K562 (cell line): ENCODE measurements around the gene IL2RG. TPM values are rescaled to one million over a fixed set of nuclear protein-coding genes. Genes with fewer than 3 reads are reported as not detected.
A peak's percentile ranks its signal among the peaks of the same experiment; 100 is the strongest.

Experiments
- BHLHE40 ChIP-seq: IDR thresholded peaks from 2 replicates; pipeline ENCODE4 v1.6.1; 2011; ENCODE audit warnings: low read length, improper control_type of control experiment
- CREB1 ChIP-seq, 2 experiments: sonication (generic) in 1 of 2; formaldehyde crosslinking in 1 of 2; IDR thresholded peaks; 2 replicates each; pipeline versions ENCODE4 v1.6.1 to v1.8.0; 2012 to 2022; ENCODE audit warnings: inconsistent platforms in 1 of 2, mild to moderate bottlenecking in 1 of 2, missing genetic modification reagents in 1 of 2, moderate library complexity in 1 of 2
- ETV6 ChIP-seq, 3 experiments: fragments of 150-350 bp in 1 of 3; sonication (generic) in 1 of 3; formaldehyde crosslinking in 1 of 3; IDR thresholded peaks; 2 replicates each; pipeline versions ENCODE4 v1.6.1 to v1.8.0; 2014 to 2022; ENCODE audit warnings: borderline replicate concordance in 2 of 3, low read depth in 2 of 3, antibody characterized with exemption in 1 of 3, low read length in 1 of 3, mild to moderate bottlenecking in 1 of 3, missing genetic modification reagents in 1 of 3
- EZH2 ChIP-seq: IDR thresholded peaks from 2 replicates; pipeline ENCODE4 v1.6.1; 2012; ENCODE audit warnings: low read depth, mild to moderate bottlenecking, inconsistent platforms, low read length, borderline replicate concordance
- MXD1 ChIP-seq: fragments of 250-450 bp; sonication (Bioruptor Pico); IDR thresholded peaks from 2 replicates; pipeline ENCODE4 v1.8.0; 2021; ENCODE audit warnings: borderline replicate concordance, mild to moderate bottlenecking, moderate library complexity; ENCODE audit not compliant: poor library complexity, severe bottlenecking
- RCOR1 ChIP-seq, 2 experiments: IDR thresholded peaks; 2 replicates each; pipeline ENCODE4 v1.6.1; 2012; ENCODE audit warnings: low read depth in 2 of 2, low read length in 2 of 2, borderline replicate concordance in 1 of 2, improper control_type of control experiment in 1 of 2
- SMAD4 ChIP-seq: fragments of 250-450 bp; sonication (Bioruptor Pico); conservative IDR thresholded peaks from 2 replicates; pipeline ENCODE4 v1.8.0; 2021; ENCODE audit warnings: inconsistent platforms, mild to moderate bottlenecking, moderate library complexity
- SRSF7 ChIP-seq: fragments of 200-400 bp; formaldehyde crosslinking; optimal IDR thresholded peaks from 2 replicates; pipeline ENCODE3; 2017; ENCODE audit warnings: mild to moderate bottlenecking, low read depth, low read length
- TAL1 ChIP-seq: fragments of 450-650 bp; IDR thresholded peaks from 2 replicates; pipeline ENCODE4 v1.6.1; 2016; ENCODE audit warnings: mild to moderate bottlenecking
- TRIM24 ChIP-seq, 2 experiments: fragments of 450-650 bp; IDR thresholded peaks; 2 replicates each; pipeline ENCODE4 v1.6.1; 2016
- ZEB2 ChIP-seq: fragments of 450-650 bp; IDR thresholded peaks from 2 replicates; pipeline ENCODE4 v1.6.1; 2016
- polyA plus RNA-seq, 8 experiments: library from polyadenylated mRNA; depleted of rRNA in 4 of 8; stranded (reverse) in 5 of 8; unstranded in 3 of 8; fragments of >200 nt; fragmentation: Nextera tagmentation in 2 of 8; fragmentation: Illumina TruSeq in 1 of 8; extraction: Ambion mirVana in 2 of 8; extraction: Trizol in 1 of 8; gene quantifications; 2 replicates each; pipeline versions ENCODE4 v1.2.1 to v1.2.3, GENCODE V29; 2011 to 2014; ENCODE audit warnings: inconsistent platforms in 1 of 8, missing spikeins in 1 of 8
- total RNA-seq, 7 experiments: library from RNA; depleted of rRNA in 6 of 7; stranded (reverse); fragments of >200 nt in 6 of 7; fragmentation: Illumina TruSeq in 2 of 7; extraction: Trizol in 2 of 7; gene quantifications; 2 replicates each; pipeline versions ENCODE4 v1.2.1 to v1.2.3, GENCODE V29; 2011 to 2021; ENCODE audit warnings: low replicate concordance in 1 of 7
- TF ChIP-seq, protein P1 (sequence below), 3 experiments: fragments of 200-800 bp in 1 of 3; fragments of 250-450 bp in 1 of 3; fragments of 450-650 bp in 1 of 3; sonication (Bioruptor Pico) in 1 of 3; sonication (Bioruptor generic) in 1 of 3; formaldehyde crosslinking in 1 of 3; IDR thresholded peaks; 2 replicates each; pipeline versions ENCODE4 v1.6.1 to v1.8.0; 2016 to 2022; ENCODE audit warnings: mild to moderate bottlenecking in 2 of 3, missing genetic modification characterization in 2 of 3, missing compliant biosample characterization in 1 of 3, moderate library complexity in 1 of 3
- TF ChIP-seq, protein P2 (sequence below): fragments of 450-650 bp; IDR thresholded peaks from 2 replicates; pipeline ENCODE4 v1.6.1; 2017; ENCODE audit warnings: antibody characterized with exemption, mild to moderate bottlenecking
- TF ChIP-seq, protein P3 (sequence below), 2 experiments: fragments of 200-800 bp in 1 of 2; sonication (Bioruptor generic) in 1 of 2; sonication (generic) in 1 of 2; formaldehyde crosslinking in 1 of 2; IDR thresholded peaks in 1 of 2; conservative IDR thresholded peaks in 1 of 2; 2 replicates each; pipeline versions ENCODE4 v1.5.0 to v1.6.1; 2016 to 2020; ENCODE audit warnings: missing compliant biosample characterization in 1 of 2, missing genetic modification characterization in 1 of 2, missing genetic modification reagents in 1 of 2

The IL2RG gene
- total and polyA plus RNA-seq, 9 of the 15 experiments (the other 6 are each of a cell fraction or from before 2014, with no cell fraction given), result 5.5 to 55.4 (median 19.7) TPM

DNA sequence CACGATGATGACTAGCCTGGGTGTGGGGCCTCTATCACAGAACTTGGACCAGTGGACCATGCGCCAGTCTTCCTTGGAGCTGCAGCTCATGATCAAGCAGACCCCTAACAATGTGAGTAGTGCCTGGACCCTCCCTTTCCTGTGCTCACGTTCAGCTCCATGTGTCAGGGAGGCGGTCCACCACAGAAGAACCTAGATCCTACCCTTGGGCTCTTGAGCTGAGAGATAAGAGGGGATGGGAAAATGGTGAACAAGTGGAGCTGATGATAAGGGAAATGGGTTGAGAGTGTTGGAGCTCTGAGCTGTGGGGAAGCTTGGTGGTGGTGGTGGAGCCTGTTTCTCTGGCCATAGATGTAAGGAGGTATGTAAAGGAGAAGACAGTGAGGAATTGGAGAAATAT lies 20.1 kb upstream of the IL2RG start (continued):
- TF ChIP-seq, protein P1, sequence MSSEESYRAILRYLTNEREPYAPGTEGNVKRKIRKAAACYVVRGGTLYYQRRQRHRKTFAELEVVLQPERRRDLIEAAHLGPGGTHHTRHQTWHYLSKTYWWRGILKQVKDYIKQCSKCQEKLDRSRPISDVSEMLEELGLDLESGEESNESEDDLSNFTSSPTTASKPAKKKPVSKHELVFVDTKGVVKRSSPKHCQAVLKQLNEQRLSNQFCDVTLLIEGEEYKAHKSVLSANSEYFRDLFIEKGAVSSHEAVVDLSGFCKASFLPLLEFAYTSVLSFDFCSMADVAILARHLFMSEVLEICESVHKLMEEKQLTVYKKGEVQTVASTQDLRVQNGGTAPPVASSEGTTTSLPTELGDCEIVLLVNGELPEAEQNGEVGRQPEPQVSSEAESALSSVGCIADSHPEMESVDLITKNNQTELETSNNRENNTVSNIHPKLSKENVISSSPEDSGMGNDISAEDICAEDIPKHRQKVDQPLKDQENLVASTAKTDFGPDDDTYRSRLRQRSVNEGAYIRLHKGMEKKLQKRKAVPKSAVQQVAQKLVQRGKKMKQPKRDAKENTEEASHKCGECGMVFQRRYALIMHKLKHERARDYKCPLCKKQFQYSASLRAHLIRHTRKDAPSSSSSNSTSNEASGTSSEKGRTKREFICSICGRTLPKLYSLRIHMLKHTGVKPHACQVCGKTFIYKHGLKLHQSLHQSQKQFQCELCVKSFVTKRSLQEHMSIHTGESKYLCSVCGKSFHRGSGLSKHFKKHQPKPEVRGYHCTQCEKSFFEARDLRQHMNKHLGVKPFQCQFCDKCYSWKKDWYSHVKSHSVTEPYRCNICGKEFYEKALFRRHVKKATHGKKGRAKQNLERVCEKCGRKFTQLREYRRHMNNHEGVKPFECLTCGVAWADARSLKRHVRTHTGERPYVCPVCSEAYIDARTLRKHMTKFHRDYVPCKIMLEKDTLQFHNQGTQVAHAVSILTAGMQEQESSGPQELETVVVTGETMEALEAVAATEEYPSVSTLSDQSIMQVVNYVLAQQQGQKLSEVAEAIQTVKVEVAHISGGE (CRISPR knock-in tag; IDR thresholded peaks at IDR 0.05), result peak in 1 of 3 experiments; percentile 45; a peak in 1 of 6 replicates
- TF ChIP-seq RCOR1 (IDR thresholded peaks at IDR 0.05; ENCODE audit: borderline replicate concordance in 1 of 2, low read depth in 2 of 2, low read length in 2 of 2) (peak in 1 of 2 experiments; percentile 82; a peak in 3 of 4 replicates), SMAD4 (CRISPR knock-in tag) (0 out of 2 replicates have a peak, but pooled peaks have one; percentile 29), ZEB2 (no peak), MXD1 (CRISPR knock-in tag) (no peak), TAL1 (peak; percentile 96), SRSF7 (no peak), CREB1 (IDR thresholded peaks at IDR 0.05) (peak; percentile 32; the same call in 1 of the 2 replicates), CREB1 (CRISPR knock-in tag; IDR thresholded peaks at IDR 0.05) (no peak), BHLHE40 (peak; percentile 91), TRIM24 (IDR thresholded peaks at IDR 0.05) (peak; percentile 66 to 77), EZH2 (no peak), ETV6 (IDR thresholded peaks at IDR 0.05; ENCODE audit: borderline replicate concordance in 1 of 2, low read depth in 2 of 2, low read length in 1 of 2) (no peak), ETV6 (CRISPR knock-in tag; IDR thresholded peaks at IDR 0.05; ENCODE audit: borderline replicate concordance) (no peak)
- TF ChIP-seq, protein P2, sequence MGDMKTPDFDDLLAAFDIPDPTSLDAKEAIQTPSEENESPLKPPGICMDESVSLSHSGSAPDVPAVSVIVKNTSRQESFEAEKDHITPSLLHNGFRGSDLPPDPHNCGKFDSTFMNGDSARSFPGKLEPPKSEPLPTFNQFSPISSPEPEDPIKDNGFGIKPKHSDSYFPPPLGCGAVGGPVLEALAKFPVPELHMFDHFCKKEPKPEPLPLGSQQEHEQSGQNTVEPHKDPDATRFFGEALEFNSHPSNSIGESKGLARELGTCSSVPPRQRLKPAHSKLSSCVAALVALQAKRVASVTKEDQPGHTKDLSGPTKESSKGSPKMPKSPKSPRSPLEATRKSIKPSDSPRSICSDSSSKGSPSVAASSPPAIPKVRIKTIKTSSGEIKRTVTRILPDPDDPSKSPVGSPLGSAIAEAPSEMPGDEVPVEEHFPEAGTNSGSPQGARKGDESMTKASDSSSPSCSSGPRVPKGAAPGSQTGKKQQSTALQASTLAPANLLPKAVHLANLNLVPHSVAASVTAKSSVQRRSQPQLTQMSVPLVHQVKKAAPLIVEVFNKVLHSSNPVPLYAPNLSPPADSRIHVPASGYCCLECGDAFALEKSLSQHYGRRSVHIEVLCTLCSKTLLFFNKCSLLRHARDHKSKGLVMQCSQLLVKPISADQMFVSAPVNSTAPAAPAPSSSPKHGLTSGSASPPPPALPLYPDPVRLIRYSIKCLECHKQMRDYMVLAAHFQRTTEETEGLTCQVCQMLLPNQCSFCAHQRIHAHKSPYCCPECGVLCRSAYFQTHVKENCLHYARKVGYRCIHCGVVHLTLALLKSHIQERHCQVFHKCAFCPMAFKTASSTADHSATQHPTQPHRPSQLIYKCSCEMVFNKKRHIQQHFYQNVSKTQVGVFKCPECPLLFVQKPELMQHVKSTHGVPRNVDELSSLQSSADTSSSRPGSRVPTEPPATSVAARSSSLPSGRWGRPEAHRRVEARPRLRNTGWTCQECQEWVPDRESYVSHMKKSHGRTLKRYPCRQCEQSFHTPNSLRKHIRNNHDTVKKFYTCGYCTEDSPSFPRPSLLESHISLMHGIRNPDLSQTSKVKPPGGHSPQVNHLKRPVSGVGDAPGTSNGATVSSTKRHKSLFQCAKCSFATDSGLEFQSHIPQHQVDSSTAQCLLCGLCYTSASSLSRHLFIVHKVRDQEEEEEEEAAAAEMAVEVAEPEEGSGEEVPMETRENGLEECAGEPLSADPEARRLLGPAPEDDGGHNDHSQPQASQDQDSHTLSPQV, result 0 out of 2 replicates have a peak, but pooled peaks have one; percentile 55
- TF ChIP-seq, protein P3, sequence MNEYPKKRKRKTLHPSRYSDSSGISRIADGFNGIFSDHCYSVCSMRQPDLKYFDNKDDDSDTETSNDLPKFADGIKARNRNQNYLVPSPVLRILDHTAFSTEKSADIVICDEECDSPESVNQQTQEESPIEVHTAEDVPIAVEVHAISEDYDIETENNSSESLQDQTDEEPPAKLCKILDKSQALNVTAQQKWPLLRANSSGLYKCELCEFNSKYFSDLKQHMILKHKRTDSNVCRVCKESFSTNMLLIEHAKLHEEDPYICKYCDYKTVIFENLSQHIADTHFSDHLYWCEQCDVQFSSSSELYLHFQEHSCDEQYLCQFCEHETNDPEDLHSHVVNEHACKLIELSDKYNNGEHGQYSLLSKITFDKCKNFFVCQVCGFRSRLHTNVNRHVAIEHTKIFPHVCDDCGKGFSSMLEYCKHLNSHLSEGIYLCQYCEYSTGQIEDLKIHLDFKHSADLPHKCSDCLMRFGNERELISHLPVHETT (CRISPR knock-in tag; conservative IDR thresholded peaks at IDR 0.05 in 1 of 2, IDR thresholded peaks at IDR 0.05 in 1 of 2), result 0 out of 4 replicates have a peak, but pooled peaks of 1 of the 2 experiments have one; percentile 23
